GM19438 (cell line): Measurements from ENCODE around the gene ADH4.
"Not testable (repeated sequence)": the region's sequence is repeated elsewhere in the genome, so short reads cannot be mapped to it uniquely, and the experiment has no call there.

Experiments used
- ATAC-seq: cut with Tn5 transposase; IDR thresholded peaks from one replicate; pipeline ENCODE4 v1.9.1; 2021; ENCODE audit warnings: low read depth; ENCODE audit not compliant: unreplicated experiment

ADH4 gene

GRCh38 chr4:99144070-99144469 lies at the start of gene ADH4:
TSS of gene ADH4 (minus strand) at chr4:99144297. CDS start at chr4:99144222, 75 bp downstream.
- ATAC-seq = no peak

- no peak for ATAC-seq
These were observed 46.2 kb upstream of the ADH4 start for GRCh38 chr4:99190336-99190735.

- not testable (repeated sequence) for ATAC-seq
These were observed 45.8 kb upstream of the ADH4 start for GRCh38 chr4:99189900-99190299.

DNA sequence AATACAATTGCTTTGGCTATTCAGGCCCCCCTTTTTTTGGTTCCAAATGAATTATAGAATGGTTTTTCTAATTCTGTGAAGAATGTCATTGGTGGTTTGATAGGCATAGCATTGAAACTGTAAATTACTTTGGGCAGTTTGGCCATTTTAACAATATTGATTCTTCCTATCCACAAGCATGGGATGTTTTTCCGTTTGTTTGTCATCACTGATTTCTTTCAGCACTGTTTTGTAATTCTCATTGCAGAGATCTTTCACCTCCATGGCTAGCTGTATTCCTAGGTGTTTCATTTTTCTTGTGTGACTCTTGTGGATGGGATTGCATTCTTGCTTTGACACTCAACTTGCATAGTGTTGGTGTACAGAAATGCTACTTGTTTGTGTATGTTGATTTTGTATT lies 41.9 kb upstream of the ADH4 start:
- no peak for ATAC-seq

- no peak for ATAC-seq
These were observed 41.5 kb upstream of the ADH4 start for GRCh38 chr4:99185581-99185980.

DNA sequence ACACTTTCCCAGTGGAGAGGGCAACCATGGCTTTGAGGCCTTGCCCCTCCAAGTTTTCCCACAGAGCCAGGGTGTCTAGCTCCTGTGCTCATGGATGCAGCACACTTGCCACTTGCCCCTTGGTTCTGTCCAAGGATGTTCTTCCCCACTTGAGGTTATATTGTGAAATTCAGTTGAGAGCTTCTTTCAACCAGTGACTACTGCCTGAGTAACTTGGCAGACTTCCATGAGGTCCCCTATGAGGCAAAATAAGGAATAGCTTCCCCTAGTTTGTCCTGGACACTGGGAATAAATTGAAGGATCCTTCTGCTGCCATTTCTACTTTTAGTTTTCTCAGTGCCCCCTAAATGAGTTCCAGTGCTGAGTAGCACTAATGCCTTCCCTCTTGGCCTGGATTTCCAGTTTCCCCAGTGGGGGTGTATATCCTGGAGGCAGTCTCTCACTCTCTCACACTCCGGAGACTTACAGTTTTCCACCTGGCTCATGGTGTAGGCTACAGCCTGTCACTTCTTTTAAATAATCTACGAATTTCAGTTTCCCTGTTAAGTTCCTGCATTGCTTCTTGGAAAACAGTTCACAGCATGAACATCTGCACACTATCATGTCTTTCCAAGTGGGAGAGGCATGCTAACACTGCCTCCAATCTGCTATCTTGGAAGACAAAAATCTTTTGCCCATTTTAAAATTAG lies 36.4 kb upstream of the ADH4 start:
- ATAC-seq = no peak

DNA sequence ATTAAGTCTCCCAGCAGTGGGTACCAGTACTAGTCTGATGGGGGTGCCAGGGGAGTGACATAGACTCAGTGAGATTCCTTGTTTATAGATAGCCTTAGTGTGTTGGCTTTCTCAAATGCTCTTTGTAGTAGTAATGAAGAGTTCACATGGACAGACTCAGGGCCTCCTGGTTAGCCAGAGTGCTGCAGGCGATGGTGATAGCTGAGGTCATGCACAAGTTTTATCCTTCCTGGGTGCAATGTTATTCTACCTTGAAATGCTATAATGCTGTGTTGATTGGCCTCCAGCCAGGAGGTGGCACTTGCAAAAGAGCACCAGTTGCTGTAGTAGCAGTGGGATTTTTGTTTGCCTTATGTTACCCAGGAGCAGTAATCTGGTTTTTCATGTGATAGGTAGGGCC lies 35.5 kb upstream of the ADH4 start:
- ATAC-seq = no peak

GRCh38 chr4:99179178-99179577 lies 35.1 kb upstream of the ADH4 start:
- ATAC-seq = no peak

DNA sequence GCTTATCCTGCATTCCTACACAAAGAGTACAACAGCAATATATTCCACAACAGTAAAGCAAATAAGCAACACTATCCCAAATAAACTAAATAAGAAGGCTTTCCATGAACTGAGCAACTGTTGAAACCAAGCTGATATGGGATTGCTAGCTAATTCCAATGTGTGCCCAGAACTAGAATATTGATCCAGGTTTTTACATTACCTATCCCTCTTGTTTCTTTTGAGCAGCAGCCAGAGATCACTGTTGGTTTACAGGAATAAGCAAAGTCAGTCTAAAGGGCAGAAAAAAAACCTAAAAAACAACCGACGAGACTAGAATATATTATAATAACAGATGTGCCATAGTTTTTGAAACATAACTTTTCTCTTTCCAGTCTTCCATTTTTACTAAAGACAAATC lies 22.4 kb upstream of the ADH4 start:
- ATAC-seq = no peak

DNA sequence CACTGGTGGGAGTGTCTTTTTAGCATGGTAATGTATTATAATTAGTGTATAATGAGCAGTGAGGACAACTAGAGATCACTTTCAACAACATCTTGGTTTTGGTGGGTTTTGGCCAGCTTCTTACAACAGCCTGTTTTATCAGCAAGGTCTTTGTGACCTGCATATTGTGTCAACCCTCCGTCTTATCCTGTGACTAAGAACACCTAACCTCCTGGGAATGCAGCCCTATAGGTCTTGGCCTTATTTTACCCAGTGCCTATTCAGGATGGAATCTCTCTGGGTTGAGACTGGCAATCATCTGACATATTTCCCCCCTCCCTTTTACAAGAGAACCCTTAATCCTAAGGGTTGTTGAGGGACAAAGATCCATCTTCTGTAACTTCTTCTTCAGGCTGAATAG lies 21.9 kb upstream of the ADH4 start:
- ATAC-seq = no peak

DNA sequence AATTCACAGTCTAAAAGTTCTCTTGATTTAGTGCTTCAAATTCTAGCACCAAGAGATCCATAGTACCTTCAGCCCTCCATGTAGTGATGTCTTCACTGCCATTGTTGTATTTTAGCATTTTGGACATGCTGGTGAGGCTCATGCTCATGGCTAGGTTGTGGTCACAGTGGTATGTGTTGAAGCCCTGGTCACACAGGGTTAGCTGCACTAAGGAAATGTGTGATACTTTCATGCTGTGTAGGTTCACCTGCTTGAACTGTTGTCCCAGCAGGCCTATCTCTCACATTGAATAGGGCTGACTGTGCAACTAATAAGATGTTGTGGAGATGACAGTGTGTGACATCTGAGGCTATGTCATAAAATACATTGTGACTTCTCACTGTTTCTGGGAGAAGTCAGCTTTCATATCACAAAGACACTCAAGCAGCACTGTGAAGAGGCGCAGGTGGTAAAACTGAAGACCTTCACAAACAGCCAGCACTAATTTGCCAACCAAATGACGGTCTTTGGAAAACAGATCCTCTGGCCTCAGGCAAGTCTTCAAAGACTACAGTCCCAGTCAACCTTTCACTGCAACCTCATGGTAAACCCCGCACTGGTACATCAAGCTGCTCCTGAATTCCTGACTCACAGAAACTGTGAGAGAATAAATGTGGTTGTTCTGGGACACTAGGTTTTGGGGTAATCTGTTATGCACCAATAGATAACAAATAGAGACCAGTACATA lies 17.4 kb upstream of the ADH4 start:
- ATAC-seq = no peak

- no peak for ATAC-seq
These were observed 15.6 kb upstream of the ADH4 start for GRCh38 chr4:99159699-99160098.

DNA sequence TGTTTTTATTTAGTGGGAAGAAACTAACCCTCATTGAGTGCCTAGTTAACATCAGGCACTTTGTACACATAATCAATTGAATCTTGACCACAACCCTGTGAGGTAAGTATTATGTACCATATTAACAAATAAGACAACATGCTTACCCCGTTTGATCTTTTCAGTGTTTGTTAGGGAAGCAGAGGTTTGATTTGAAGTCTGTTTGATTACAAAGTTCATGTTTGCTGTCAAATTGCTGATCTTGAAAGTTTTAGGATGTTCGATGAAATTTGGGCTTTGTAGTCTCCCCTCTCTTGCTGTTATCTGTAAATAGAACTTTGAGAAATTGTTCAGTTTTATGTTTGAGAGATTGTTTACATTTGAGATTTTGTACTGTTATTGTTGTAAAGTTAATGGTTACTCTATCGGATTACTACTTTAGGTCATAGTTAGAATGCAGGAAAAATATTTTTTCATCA lies 13.4 kb upstream of the ADH4 start:
- no peak for ATAC-seq

GRCh38 chr4:99156992-99157391 lies 12.9 kb upstream of the ADH4 start:
- no peak for ATAC-seq

GRCh38 chr4:99154658-99155342 lies 10.7 kb upstream of the ADH4 start:
- no peak for ATAC-seq

DNA sequence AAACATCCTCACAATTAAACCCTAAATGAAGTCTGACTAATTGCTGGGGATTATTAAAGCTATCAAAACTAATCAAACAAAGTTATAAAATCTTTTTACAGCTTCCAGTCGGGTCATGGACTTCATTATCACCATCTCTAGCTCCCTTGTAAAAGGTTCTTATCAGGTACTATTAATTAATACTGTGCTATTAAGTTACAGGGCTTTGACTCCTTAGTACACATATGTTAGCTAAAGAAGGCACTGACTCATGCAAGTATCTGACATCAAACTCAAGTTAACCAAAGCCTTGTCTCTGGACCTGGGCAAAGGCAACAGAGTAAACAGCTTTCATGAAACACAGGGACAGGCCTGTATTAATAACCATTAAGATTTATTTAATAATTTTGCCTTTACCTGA lies 7.9 kb upstream of the ADH4 start:
- ATAC-seq = no peak

GRCh38 chr4:99151452-99151851 lies 7.4 kb upstream of the ADH4 start:
- ATAC-seq = no peak

- ATAC-seq = no peak
These were observed 5.4 kb upstream of the ADH4 start for GRCh38 chr4:99149426-99150019.

DNA sequence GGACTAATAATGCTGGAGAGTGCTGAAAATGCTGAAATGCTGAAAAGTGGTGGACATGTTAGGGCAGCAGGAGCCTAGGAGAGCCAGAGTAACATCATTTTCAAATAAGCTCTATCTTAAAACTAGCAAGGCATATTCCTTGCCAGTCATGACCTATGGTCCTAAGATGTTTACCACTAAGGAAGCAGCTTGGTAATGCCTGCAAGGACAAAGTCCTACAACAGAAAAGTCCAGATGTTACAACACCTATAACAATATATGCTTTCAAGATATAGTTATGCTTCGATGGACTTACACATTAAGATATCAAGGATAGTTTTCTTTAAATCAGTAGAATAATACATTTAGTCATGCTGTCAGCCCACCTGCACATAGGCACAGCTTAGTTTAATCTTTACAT lies 4.5 kb upstream of the ADH4 start:
- ATAC-seq = no peak

- no peak for ATAC-seq
These were observed 490 bp upstream of the ADH4 start for GRCh38 chr4:99144587-99144986.

DNA sequence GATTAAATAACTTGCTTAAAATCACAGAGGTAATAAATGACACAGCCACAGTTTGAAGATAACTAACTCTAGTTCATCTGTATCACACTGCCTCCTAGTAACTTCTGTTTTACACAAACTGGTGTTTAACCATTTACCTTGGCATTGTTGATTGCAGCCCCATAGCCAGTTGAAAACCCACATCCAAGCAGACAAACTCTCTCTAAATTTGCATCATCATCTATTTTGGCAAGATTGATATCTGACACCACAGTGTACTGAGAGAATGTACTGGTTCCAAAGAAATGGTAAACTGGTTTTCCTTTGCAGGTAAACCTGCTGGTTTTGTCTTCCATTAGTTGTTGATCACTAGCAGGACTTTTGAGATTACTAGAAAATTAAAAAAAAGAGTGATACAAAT lies 7.8 kb downstream of the ADH4 start:
- no peak for ATAC-seq
